Retinal pigment epithelial cell (primary cell): Measurements from ENCODE around the gene OR2AG1.

Experiments
- DNase-seq: peaks from one replicate; pipeline ENCODE4 v3.0.0-alpha.2; 2010; ENCODE audit warnings: low read depth
- H3K4me3 ChIP-seq: 2 replicates; pipeline ENCODE4 v1.5.1; 2011; ENCODE audit warnings: mild to moderate bottlenecking, low read length, control low read depth, moderate library complexity
- TF ChIP-seq, protein P1 (sequence below): conservative IDR thresholded peaks from 2 replicates; pipeline ENCODE4 v1.5.1; 2011; ENCODE audit warnings: low read depth, low read length, control low read depth, inconsistent platforms

Gene OR2AG1

DNA sequence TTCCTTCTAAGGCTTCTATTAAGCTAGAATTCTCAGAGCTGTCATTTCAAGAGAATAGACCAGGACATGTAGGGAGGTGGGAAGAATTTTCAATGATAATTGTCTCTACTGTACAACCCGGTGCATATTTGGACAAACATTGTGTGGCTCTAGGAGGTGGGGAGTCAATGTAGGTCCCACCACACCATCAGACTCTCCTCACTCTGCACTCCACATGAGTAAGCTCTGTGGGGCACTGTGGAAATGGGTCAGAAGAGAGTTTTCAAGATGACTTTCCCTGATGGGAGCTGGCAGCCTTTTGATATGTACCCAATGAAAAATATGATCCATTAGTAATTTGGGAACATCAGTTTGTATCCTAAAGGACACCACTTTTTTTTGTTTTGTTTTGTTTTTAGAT, 44.2 kb upstream of the OR2AG1 start:
- DNase-seq: no peak
- TF ChIP-seq, protein P1, sequence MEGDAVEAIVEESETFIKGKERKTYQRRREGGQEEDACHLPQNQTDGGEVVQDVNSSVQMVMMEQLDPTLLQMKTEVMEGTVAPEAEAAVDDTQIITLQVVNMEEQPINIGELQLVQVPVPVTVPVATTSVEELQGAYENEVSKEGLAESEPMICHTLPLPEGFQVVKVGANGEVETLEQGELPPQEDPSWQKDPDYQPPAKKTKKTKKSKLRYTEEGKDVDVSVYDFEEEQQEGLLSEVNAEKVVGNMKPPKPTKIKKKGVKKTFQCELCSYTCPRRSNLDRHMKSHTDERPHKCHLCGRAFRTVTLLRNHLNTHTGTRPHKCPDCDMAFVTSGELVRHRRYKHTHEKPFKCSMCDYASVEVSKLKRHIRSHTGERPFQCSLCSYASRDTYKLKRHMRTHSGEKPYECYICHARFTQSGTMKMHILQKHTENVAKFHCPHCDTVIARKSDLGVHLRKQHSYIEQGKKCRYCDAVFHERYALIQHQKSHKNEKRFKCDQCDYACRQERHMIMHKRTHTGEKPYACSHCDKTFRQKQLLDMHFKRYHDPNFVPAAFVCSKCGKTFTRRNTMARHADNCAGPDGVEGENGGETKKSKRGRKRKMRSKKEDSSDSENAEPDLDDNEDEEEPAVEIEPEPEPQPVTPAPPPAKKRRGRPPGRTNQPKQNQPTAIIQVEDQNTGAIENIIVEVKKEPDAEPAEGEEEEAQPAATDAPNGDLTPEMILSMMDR: no peak
- no peak overlapping the region for H3K4me3 ChIP-seq

DNA sequence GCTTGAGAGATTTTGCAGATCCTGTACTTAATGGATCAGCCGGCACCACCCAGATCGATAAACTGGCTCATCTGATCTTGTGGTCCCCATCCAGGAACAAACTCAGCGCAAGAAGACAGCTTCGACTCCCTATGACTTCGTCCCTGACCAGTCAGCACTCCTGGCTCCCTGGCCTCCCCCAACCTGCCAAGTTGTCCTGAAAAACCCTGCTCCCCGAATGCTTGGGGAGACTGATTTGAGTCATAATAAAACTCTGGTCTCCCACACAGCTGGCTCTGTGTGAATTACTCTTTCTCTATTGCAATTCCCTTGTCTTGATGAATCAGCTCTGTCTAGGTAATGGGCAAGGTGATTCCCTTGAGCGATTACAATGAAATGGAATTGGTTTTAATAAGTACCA, 40.6 kb upstream of the OR2AG1 start:
- DNase-seq: no peak
- no peak overlapping the region for H3K4me3 ChIP-seq

DNA sequence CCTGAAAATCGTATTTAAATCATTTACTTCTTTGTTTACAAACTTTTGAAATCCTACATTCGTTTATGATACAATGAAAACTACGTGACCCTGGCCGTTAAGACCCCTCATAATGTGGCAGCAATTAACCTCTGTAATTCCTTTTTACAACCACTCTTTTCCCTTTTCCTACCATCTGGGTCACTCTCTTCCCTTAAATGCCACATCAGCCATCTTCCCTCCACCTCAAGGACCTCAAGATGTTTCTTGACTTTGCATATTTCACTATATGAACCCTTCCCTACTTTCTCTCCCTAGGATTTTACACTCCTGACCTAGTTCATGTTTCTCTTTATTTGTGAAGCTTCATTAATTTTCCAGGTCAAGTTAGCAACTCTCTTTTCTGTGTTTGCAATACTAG, 37.8 kb upstream of the OR2AG1 start:
- DNase-seq: no peak
- TF ChIP-seq, protein P1: no peak
- no peak overlapping the region for H3K4me3 ChIP-seq

More for the DNA sequence above, 40.6 kb upstream of the OR2AG1 start:
- TF ChIP-seq, protein P1: no peak

DNA sequence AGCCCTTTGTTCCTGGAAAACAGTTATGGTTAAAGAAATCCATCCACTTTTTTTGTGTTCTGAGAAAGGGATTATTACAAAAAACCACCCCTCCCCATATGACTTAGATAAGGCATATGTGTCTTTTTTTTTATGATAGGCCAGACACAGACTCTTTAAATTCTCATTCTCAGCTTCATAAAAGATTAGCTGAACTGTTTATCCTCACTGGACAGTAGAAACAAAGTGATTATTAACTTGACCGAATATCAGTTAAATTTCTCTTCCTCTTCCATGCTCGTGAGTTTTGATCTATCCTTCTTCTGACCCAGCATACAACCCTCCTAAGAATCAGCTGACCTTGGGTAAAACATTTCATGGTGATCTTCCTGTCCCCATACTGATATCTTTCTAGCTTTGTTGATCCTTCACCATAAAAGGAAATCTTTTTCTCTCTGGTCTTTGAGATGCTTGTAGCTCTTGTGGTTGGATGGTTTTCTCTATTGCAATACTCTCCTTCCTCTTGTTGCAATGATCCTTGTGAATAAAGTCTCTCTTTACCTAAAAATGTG, 37.3 kb upstream of the OR2AG1 start:
- DNase-seq: no peak
- TF ChIP-seq, protein P1: no peak
- H3K4me3 ChIP-seq: no peak overlapping the region

DNA sequence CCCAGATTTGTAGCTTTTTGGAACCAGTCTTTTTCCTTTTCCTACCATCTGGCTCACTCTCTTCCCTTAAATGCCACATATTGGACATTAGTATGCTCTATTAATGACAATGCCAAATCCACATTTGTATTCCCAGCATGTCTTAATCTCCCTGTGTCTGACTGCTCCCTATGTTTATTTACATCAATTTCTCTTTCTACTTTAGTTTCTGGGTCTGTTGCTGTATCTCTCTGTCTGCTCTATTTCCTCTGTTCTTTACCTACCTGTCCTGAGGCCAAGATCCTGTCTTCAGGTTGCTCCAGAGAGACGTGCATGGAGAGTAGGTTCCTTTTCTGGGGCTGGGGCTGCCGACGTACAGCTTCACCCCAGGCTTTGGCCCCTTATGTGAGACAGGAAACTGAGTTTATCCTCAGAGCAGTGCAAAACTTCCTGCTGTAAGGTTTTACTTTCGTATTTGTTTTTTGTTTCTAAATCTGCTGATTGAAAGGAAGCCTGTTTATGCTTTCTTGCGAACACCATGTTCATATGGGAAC, 36.7 kb upstream of the OR2AG1 start:
- TF ChIP-seq, protein P1: no peak
- DNase-seq: no peak
- H3K4me3 ChIP-seq: no peak overlapping the region

DNA sequence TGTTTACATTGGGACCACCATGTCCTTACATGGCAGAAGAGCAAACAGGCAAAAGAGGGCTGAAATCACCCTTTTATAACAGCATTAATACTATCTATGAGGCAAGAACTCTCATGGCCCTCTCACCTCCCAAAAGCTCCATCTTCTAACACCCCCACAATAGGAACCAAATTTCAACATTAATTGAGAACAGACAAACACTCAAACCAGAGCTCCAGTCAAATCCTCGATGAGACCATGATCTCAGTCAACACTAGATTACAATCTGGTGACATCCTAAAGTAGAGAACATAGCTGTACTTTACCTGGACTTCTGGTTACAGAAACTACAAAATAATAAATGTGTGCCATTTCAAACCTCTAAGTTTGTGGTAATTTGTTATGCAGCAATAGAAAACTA, 36.2 kb upstream of the OR2AG1 start:
- TF ChIP-seq, protein P1: no peak
- no peak for DNase-seq
- H3K4me3 ChIP-seq: no peak overlapping the region

DNA sequence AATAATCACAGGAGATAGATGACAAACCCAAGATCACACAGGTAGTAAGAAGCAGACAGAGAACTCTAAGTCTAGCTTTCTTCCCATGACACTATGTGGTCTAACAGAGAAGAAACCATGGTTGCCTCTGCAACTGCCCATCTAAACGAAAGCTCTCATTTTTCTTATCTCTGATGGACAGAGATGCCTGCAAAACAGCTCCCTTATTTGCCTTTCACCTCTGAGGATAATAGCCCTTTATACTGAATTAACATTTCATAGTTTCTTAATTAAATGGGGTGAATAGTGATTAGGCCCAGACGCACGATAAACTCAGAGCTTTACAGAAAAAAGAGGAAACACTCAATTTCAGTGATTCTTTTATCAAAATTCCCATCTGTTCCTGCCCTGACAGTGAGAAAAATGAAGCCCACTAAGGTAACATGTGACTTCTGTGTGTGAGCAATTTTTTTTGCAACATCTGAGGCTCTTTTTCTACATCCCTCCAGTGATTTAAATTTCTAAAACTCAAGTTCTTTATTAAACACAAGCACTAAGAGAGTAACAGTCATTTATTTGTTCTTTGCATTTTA, 35.6 kb upstream of the OR2AG1 start:
- TF ChIP-seq, protein P1: no peak
- H3K4me3 ChIP-seq: no peak overlapping the region
- no peak for DNase-seq
